HG03139 (cell line): ENCODE data around the gene CROCC2.

Experiments used
- ATAC-seq: cut with Tn5 transposase; IDR thresholded peaks from one replicate; pipeline ENCODE4 v1.9.1; 2021; ENCODE audit not compliant: unreplicated experiment

CROCC2 gene

DNA sequence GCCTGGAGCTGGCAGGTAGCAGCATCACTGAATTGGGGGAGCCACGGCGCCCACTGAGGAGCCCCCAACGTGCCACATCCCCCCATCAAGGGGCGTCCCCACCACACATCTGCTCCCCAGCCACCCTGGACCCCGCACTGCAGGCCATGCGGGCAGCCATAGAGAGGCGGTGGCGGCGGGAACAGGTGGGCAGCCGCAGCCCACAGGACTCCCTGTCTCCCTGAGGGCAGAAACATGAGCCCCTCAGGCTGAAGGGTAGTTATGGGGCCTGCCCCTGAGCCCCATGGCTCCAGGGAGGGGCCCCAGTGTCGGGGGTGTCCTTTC lies 26.6 kb downstream of the CROCC2 start:
- no peak for ATAC-seq

GRCh38 chr2:240933048-240933965 lies 27.2 kb downstream of the CROCC2 start:
- ATAC-seq: no peak

- no peak for ATAC-seq
Observed at GRCh38 chr2:240933966-240934700, 28.0 kb downstream of the CROCC2 start.

GRCh38 chr2:240934701-240935102 lies 28.6 kb downstream of the CROCC2 start:
- no peak for ATAC-seq

- ATAC-seq: no peak
Observed at GRCh38 chr2:240935103-240935876, 29.2 kb downstream of the CROCC2 start.

DNA sequence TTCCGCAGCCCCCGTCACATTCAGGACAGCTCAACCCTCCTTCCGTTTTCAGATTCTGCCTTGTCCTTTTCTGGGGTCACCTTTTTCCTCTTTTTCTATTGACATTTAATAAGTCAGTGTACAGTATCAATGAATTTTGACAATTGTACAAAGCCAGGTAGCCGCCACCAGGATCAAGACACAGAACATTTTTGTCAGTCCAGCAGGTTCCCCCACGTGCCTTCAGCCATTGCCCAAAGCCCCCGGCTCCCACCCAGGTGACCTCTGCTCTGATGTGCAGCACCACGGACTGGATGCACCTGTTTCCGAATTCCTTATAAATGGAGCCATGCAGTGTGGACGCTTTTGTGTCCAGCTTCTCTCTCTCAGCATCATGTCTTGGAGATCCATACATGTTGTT lies 30.0 kb downstream of the CROCC2 start:
- ATAC-seq: no peak

DNA sequence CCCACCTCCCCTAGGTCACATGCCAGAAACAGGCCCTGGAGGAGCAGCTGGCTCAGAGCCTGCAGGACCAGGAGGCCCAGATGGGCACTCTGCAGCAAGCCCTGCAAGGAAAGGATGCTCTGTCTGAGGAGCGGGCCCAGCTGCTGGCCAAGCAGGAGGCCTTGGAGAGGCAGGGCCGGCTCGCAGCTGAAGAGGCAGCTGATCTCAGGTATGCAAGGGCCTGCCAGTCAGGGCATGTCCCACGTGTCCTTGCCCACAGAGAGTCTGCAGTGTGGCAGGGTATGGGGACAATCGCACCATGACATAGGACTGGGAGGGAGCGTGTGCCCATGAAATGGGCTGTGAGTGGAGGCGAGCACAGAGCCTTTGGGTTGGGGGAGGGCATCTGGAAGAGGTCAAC lies 39.9 kb downstream of the CROCC2 start:
- ATAC-seq: no peak

GRCh38 chr2:240946654-240947053 lies 40.5 kb downstream of the CROCC2 start:
- no peak for ATAC-seq

DNA sequence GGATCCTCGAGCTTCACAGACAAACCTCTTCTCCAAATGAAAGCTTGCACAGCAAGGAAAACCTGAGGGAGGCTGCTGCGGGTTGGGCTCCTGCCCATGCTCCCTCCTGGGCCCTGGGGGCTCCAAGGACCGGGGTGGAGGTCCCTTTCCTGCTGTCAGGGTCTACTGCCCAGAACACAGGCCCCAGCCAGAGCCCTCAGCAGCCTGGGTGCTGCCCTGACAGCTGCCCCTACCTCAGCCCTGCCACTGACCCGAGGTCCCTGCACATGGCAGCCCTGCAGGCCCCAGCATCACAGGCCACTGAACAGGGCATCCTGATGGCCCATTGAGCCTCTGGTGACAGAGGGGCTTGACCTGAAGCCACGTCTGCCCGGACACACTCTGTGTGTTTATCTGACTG lies 41.0 kb downstream of the CROCC2 start:
- ATAC-seq: no peak

- no peak for ATAC-seq
Observed at GRCh38 chr2:240947607-240948006, 41.5 kb downstream of the CROCC2 start.

- no peak for ATAC-seq
Observed at GRCh38 chr2:240948086-240948485, 42.0 kb downstream of the CROCC2 start.

DNA sequence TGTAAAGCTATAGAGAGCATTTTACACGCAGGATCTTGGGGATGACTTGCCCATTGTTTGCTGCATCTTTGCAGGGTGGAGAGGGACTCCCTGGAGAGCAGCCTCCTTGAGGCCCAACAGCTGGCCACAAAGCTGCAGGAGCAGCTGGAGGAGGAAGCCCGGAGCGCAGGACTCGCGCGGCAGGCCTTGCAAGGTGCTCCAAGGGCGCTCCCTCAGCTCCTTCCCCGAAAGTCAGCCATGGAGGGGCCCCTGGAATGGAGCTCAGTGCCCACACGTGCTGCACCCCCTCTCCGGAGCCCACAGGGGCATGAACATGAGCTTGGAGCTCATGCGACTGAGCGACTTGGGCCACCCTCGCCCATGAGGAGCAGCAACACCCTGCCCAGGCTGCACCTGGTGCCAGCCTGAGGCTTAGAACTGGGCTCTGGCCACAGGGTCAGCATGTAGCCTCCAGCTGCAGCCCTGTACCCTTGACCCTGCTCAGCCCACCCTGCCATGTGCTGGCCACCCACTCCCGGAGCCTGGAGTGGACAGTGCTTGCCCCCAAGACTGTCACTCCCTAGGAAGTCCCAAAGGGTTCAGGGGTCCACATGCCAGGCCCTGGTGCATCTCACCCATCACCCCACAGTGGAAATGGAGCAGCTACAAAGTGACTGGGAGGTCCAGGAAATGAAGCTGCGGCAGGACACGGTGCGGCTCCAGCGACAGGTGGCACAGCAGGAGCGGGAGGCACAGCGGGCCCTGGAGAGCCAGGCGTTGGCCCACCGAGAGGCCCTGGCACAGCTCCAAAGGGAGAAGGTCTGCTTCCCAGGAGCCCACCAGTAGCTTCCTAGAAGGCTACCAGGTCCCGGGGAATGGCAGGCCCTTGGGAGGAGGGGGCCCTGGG lies 43.0 kb downstream of the CROCC2 start:
- ATAC-seq: no peak

DNA sequence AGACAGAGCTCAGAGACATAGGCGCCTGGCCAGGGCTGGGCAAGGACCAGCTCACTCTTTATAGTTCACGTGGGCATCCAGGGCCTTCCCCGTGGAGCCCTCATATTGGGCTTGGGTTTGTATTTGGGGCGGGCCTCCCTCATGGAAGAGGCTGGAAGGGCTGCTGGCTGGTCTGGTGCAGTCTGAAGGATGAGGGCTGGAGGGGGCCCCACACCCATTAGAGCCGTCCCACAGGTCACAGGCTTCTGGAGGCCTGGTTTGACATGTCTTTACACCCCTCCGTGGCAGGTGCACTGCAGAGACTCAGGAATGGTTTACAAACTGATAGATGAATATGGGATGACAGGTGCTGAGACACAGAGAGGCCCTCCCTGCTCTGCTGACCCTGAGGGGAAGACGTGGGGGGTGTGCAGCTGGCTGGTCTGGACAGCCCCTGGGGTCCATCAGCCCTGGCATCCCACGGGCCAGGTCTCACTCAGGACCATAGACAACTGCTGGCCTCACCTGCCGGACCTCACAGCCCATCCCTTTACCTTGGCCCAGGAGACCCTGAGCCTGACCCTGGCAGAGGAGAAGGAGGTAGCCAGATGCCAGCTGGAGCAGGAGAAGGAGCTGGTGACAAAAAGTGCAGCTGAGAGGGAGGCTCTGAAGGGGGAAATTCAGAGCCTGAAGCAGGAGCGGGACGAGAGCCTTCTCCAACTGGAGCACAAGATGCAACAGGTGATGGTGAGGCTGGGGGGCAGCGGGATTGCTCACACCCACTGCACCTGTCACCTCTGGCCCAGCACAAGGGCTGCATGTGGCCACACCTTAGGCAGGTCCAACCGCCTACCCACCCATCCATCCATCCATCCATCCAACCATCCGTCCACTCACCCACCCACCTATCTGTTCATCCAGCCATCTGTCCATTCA lies 43.9 kb downstream of the CROCC2 start:
- no peak for ATAC-seq

- ATAC-seq: no peak
Observed at GRCh38 chr2:240951045-240951594, 45.0 kb downstream of the CROCC2 start.

DNA sequence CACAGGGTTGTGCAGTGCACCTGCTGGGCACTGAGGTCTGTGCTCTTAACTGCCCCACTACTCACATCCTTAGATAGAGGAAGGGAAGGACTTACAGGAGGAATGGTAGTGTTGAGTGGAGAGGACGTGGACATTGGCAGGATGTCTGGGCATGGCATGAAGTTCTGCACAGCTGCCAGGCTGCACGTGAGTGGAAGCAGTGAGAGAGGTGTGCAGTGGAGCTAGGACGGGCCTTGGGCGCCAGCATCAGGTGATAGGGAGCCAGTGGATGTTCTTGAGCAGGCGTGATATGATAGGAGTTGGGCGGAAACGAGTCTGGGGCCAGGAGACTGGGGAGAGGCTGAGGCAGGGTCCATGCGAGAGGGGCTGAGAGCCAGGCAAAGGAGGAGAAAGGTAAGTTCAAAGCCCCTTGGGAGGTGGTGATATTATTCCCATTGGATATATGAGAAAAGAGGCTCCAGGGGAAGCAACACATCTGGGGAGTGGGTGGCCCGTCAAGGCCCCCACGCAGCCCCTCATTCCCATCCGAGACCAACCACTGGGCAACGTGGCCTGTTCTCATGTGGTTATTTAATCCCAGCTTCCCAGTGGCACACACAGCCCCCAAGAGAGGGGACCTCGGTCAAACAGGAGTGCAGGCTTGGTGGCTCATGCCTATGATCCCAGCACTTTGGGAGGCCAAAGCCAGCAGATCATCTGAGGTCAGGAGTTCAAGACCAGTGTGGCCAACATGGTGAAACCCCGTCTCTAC lies 46.5 kb downstream of the CROCC2 start:
- no peak for ATAC-seq

DNA sequence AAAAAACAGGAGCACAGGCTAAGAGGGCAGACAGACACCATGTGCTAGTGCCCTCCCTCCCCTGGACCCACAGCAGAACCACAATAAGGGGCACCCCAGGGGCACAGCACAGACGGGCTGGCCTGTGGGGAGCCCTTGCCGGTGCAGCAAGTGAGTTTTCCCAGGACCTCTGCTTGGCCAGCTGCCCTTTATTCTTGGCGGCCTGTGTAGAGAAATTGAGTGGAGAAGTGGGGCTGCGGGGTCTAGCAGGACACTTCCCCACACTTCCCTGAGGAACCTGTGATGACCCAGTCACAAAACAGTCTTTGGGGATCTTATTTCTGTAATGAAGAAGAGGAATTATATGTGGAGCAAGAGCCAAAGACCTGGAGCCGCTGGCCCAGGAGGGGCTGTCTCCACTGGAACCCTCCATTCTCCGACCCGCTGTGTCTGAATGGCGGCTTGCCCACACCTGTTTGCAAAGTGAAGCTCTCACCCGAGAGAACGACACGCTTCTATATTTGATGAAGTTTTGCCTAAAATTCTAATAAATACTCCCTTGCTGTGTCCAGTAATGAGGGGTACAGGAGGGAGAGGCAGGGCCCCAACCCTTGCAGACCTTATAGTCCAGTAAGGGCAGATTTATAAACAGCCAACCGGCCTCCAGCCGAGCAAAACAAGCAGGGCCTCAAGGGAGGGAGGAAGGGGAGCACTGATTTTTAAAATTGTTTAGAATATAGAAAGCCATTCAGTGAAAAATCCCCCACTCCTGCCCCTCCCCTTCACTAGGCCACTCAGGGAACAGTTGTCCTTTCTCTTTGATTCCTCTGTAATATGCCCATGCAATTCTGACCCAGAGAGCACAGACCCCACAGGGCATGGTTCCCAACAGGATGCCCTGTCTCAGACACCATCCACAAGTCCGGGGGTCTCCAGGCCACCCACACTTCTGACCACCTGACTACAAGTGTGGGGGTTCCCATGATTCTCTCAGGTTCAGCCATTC lies 47.6 kb downstream of the CROCC2 start:
- no peak for ATAC-seq
